MG63 (cell line): Measurements from ENCODE around the gene ADAM19. TPM values are rescaled to one million over a fixed set of nuclear protein-coding genes. Genes with fewer than 3 reads are reported as not detected.

Source experiments
- DNase-seq: peaks from one replicate; pipeline ENCODE4 v3.0.0-alpha.2; 2020
- H3K27me3 ChIP-seq: fragments of 250-450 bp; sonication (Bioruptor Pico); 2 replicates; pipeline ENCODE4 v1.5.1; 2020; ENCODE audit warnings: mild to moderate bottlenecking, moderate library complexity
- H3K36me3 ChIP-seq: fragments of 250-450 bp; sonication (Bioruptor Pico); 2 replicates; pipeline ENCODE4 v1.5.1; 2020; ENCODE audit warnings: mild to moderate bottlenecking, moderate library complexity
- H3K4me3 ChIP-seq: fragments of 250-450 bp; sonication (Bioruptor Pico); 2 replicates; pipeline ENCODE4 v1.5.1; 2020; ENCODE audit warnings: mild to moderate bottlenecking, moderate library complexity
- H3K9me3 ChIP-seq: fragments of 250-450 bp; sonication (Bioruptor Pico); 2 replicates; pipeline ENCODE4 v1.5.1; 2020; ENCODE audit warnings: mild to moderate bottlenecking, moderate library complexity
- total RNA-seq: library from RNA; depleted of rRNA; stranded (reverse); fragments of >200 nt; shearing (Covaris generic); gene quantifications from 2 replicates; pipeline ENCODE4 v1.2.3, GENCODE V29; 2014; ENCODE audit warnings: low replicate concordance

Gene ADAM19
- total RNA-seq, 1 experiment from 2014 or later: 16.4 TPM

GRCh38 chr5:157540707-157541446 lies 34.7 kb downstream of the ADAM19 start:
- Histone ChIP-seq H3K9me3 (no peaks in the 10 kb centered on the region), H3K4me3 (no peak overlapping the region), H3K27me3 (no peaks in the 10 kb centered on the region), H3K36me3 (peaks cover 14% of the 10 kb centered on the region)
- DNase-seq: no peak

GRCh38 chr5:157540124-157540523 lies 35.5 kb downstream of the ADAM19 start:
- Histone ChIP-seq H3K27me3 (no peaks in the 10 kb centered on the region), H3K9me3 (no peaks in the 10 kb centered on the region), H3K36me3 (peaks cover 14% of the 10 kb centered on the region), H3K4me3 (no peak overlapping the region)
- DNase-seq: no peak

- no peak for DNase-seq
- peaks cover 14% of the 10 kb centered on the region for H3K36me3 ChIP-seq
- no peaks in the 10 kb centered on the region for H3K27me3 ChIP-seq
- no peak overlapping the region for H3K4me3 ChIP-seq
- H3K9me3 ChIP-seq: no peaks in the 10 kb centered on the region
Observed at GRCh38 chr5:157539503-157540022, 36.0 kb downstream of the ADAM19 start.

- H3K27me3 ChIP-seq: no peaks in the 10 kb centered on the region
- no peak overlapping the region for H3K4me3 ChIP-seq
- DNase-seq: no peak
- no peaks in the 10 kb centered on the region for H3K9me3 ChIP-seq
- peaks cover 14% of the 10 kb centered on the region for H3K36me3 ChIP-seq
Observed at GRCh38 chr5:157538311-157538710, 37.3 kb downstream of the ADAM19 start.

GRCh38 chr5:157535042-157535865 lies 40.3 kb downstream of the ADAM19 start:
- H3K36me3 ChIP-seq: peaks cover 26% of the 10 kb centered on the region
- peak; percentile 39 for DNase-seq
- no peaks in the 10 kb centered on the region for H3K27me3 ChIP-seq
- H3K9me3 ChIP-seq: no peaks in the 10 kb centered on the region
- H3K4me3 ChIP-seq: no peak overlapping the region

- Histone ChIP-seq H3K9me3 (no peaks in the 10 kb centered on the region), H3K27me3 (no peaks in the 10 kb centered on the region), H3K4me3 (no peak overlapping the region), H3K36me3 (peaks cover 26% of the 10 kb centered on the region)
- no peak for DNase-seq
Observed at GRCh38 chr5:157533011-157533481, 42.5 kb downstream of the ADAM19 start.

- H3K36me3 ChIP-seq: peaks cover 19% of the 10 kb centered on the region
- no peak for DNase-seq
- H3K9me3 ChIP-seq: no peaks in the 10 kb centered on the region
- no peaks in the 10 kb centered on the region for H3K27me3 ChIP-seq
- H3K4me3 ChIP-seq: no peak overlapping the region
Observed at GRCh38 chr5:157532022-157532421, 43.6 kb downstream of the ADAM19 start.

- Histone ChIP-seq H3K27me3 (no peaks in the 10 kb centered on the region), H3K4me3 (no peak overlapping the region), H3K36me3 (peaks cover 12% of the 10 kb centered on the region), H3K9me3 (no peaks in the 10 kb centered on the region)
- DNase-seq: no peak
Observed at GRCh38 chr5:157530226-157530972, 45.2 kb downstream of the ADAM19 start.

- Histone ChIP-seq H3K27me3 (no peaks in the 10 kb centered on the region), H3K9me3 (no peaks in the 10 kb centered on the region), H3K4me3 (no peak overlapping the region), H3K36me3 (peaks cover 15% of the 10 kb centered on the region)
- DNase-seq: no peak
Observed at GRCh38 chr5:157529002-157529401, 46.6 kb downstream of the ADAM19 start.

GRCh38 chr5:157528036-157528632 lies 47.4 kb downstream of the ADAM19 start:
- DNase-seq: no peak
- peaks cover 19% of the 10 kb centered on the region for H3K36me3 ChIP-seq
- no peaks in the 10 kb centered on the region for H3K27me3 ChIP-seq
- H3K9me3 ChIP-seq: no peaks in the 10 kb centered on the region; the same call in 1 of the 2 replicates
- no peak overlapping the region for H3K4me3 ChIP-seq

GRCh38 chr5:157524887-157525286 lies 50.7 kb downstream of the ADAM19 start:
- H3K9me3 ChIP-seq: no peaks in the 10 kb centered on the region; the same call in 1 of the 2 replicates
- no peak for DNase-seq
- H3K27me3 ChIP-seq: no peaks in the 10 kb centered on the region
- H3K36me3 ChIP-seq: peaks cover 7% of the 10 kb centered on the region; the same call in 1 of the 2 replicates
- H3K4me3 ChIP-seq: no peak overlapping the region

- no peaks in the 10 kb centered on the region for H3K27me3 ChIP-seq
- no peaks in the 10 kb centered on the region; the same call in 1 of the 2 replicates for H3K9me3 ChIP-seq
- peak; percentile 56 for DNase-seq
- no peak overlapping the region for H3K4me3 ChIP-seq
- peaks cover 11% of the 10 kb centered on the region for H3K36me3 ChIP-seq
Observed at GRCh38 chr5:157523976-157524375, 51.6 kb downstream of the ADAM19 start.

- Histone ChIP-seq H3K9me3 (no peaks in the 10 kb centered on the region; the same call in 1 of the 2 replicates), H3K27me3 (no peaks in the 10 kb centered on the region), H3K36me3 (peaks cover 23% of the 10 kb centered on the region), H3K4me3 (no peak overlapping the region)
- no peak for DNase-seq
Observed at GRCh38 chr5:157521704-157522029, 53.9 kb downstream of the ADAM19 start.

GRCh38 chr5:157520911-157521703 lies 54.5 kb downstream of the ADAM19 start:
- peaks cover 23% of the 10 kb centered on the region for H3K36me3 ChIP-seq
- DNase-seq: peak; percentile 82

GRCh38 chr5:157519579-157520253 lies 55.9 kb downstream of the ADAM19 start:
- Histone ChIP-seq H3K9me3 (no peaks in the 10 kb centered on the region; the same call in 1 of the 2 replicates), H3K36me3 (peaks cover 26% of the 10 kb centered on the region), H3K27me3 (no peaks in the 10 kb centered on the region), H3K4me3 (no peak overlapping the region)
- no peak for DNase-seq

More at GRCh38 chr5:157520911-157521703, 54.5 kb downstream of the ADAM19 start:
- H3K27me3 ChIP-seq: no peaks in the 10 kb centered on the region
- no peaks in the 10 kb centered on the region; the same call in 1 of the 2 replicates for H3K9me3 ChIP-seq
- no peak overlapping the region for H3K4me3 ChIP-seq
